Right atrium auricular region (tissue), 2 donors: ENCODE measurements around the gene DUSP2. TPM values are rescaled to one million over a fixed set of nuclear protein-coding genes. Genes with fewer than 3 reads are reported as not detected.

Source experiments
- DNase-seq: peaks from one replicate; pipeline ENCODE4 v3.0.0-alpha.2; 2019; ENCODE audit warnings: low spot score
- H3K27ac ChIP-seq, 2 donors: fragments of 200-600 bp; sonication (generic); 1 replicate in 1 of 2; 2 replicates in 1 of 2; pipeline ENCODE4 v1.5.1; 2016 to 2019
- H3K27me3 ChIP-seq, 2 donors: fragments of 200-600 bp; sonication (generic); one replicate each; pipeline versions ENCODE4 v1.5.1 to v1.6.0; 2017 to 2019
- H3K36me3 ChIP-seq: fragments of 200-600 bp; sonication (generic); one replicate; pipeline ENCODE4 v1.5.1; 2016
- H3K4me1 ChIP-seq, 2 donors: fragments of 200-600 bp; sonication (generic); one replicate each; pipeline versions ENCODE4 v1.5.1 to v1.6.0; 2017 to 2019
- H3K4me3 ChIP-seq, 2 donors: fragments of 200-600 bp; sonication (generic); 1 replicate in 1 of 2; 2 replicates in 1 of 2; pipeline ENCODE4 v1.5.1; 2017 to 2019; ENCODE audit warnings: mild to moderate bottlenecking in 1 of 2, moderate library complexity in 1 of 2
- H3K9me3 ChIP-seq, 2 donors: fragments of 200-600 bp; sonication (generic); one replicate each; pipeline ENCODE4 v1.5.1; 2019
- CTCF ChIP-seq, 2 donors: fragments of 200-600 bp; sonication (generic); IDR thresholded peaks; one replicate each; pipeline ENCODE4 v1.5.1; 2019; ENCODE audit warnings: antibody characterized with exemption in 2 of 2
- total RNA-seq, 2 donors: library from RNA; depleted of rRNA; stranded (reverse); fragments of >200 nt; gene quantifications; one replicate each; pipeline ENCODE4 v1.1.0, GENCODE V29; 2016

DUSP2 gene
- total RNA-seq, 2 donors from 2014 or later, result 4.0 to 9.0 TPM

GRCh38 chr2:96137321-96138178, 7.7 kb downstream of the DUSP2 start:
- Histone ChIP-seq H3K4me3 (no peak overlapping the region), H3K36me3 (no peaks in the 10 kb centered on the region), H3K9me3 (no peaks in the 10 kb centered on the region), H3K27ac (no peak overlapping the region), H3K4me1 (peaks cover 0 to 3% of the 10 kb centered on the region in 2 donors), H3K27me3 (no peaks in the 10 kb centered on the region)
- TF ChIP-seq CTCF (IDR thresholded peaks at IDR 0.05), result no peak
- no peak for DNase-seq

GRCh38 chr2:96136129-96136720, 9.0 kb downstream of the DUSP2 start:
- H3K27me3 ChIP-seq, result no peaks in the 10 kb centered on the region
- DNase-seq, result no peak
- H3K4me3 ChIP-seq, result no peak overlapping the region
- H3K4me1 ChIP-seq, result peaks cover 0 to 3% of the 10 kb centered on the region in 2 donors
- no peaks in the 10 kb centered on the region for H3K9me3 ChIP-seq
- TF ChIP-seq CTCF (IDR thresholded peaks at IDR 0.05), result no peak
- H3K36me3 ChIP-seq, result no peaks in the 10 kb centered on the region
- H3K27ac ChIP-seq, result no peak overlapping the region

GRCh38 chr2:96135621-96136020, 9.6 kb downstream of the DUSP2 start:
- Histone ChIP-seq H3K36me3 (no peaks in the 10 kb centered on the region), H3K4me3 (no peak overlapping the region), H3K27me3 (no peaks in the 10 kb centered on the region), H3K27ac (no peak overlapping the region), H3K4me1 (peaks cover 0 to 3% of the 10 kb centered on the region in 2 donors), H3K9me3 (no peaks in the 10 kb centered on the region)
- no peak for TF ChIP-seq CTCF (IDR thresholded peaks at IDR 0.05)
- no peak for DNase-seq

GRCh38 chr2:96135171-96135570, 10.1 kb downstream of the DUSP2 start:
- no peak for TF ChIP-seq CTCF (IDR thresholded peaks at IDR 0.05)
- H3K36me3 ChIP-seq, result no peaks in the 10 kb centered on the region
- no peak for DNase-seq
- no peaks in the 10 kb centered on the region for H3K9me3 ChIP-seq
- no peak overlapping the region for H3K4me3 ChIP-seq
- no peak overlapping the region for H3K27ac ChIP-seq
- peaks cover 0 to 3% of the 10 kb centered on the region in 2 donors for H3K4me1 ChIP-seq
- no peaks in the 10 kb centered on the region for H3K27me3 ChIP-seq

GRCh38 chr2:96134421-96134820, 10.8 kb downstream of the DUSP2 start:
- Histone ChIP-seq H3K36me3 (no peaks in the 10 kb centered on the region), H3K4me3 (no peak overlapping the region), H3K9me3 (no peaks in the 10 kb centered on the region), H3K27ac (no peak overlapping the region), H3K27me3 (no peaks in the 10 kb centered on the region), H3K4me1 (peaks cover 0 to 3% of the 10 kb centered on the region in 2 donors)
- DNase-seq, result no peak
- no peak for TF ChIP-seq CTCF (IDR thresholded peaks at IDR 0.05)
